HK-2 (cell line): ENCODE measurements around the gene CHD1.

Source experiments
- DNase-seq: peaks from one replicate; pipeline ENCODE4 v3.0.0-alpha.2; 2018; ENCODE audit not compliant: unreplicated experiment

The CHD1 gene

GRCh38 chr5:98813755-98814154 lies 115.1 kb downstream of the CHD1 start:
- DNase-seq: no peak

- no peak for DNase-seq
These were observed 118.6 kb downstream of the CHD1 start for GRCh38 chr5:98810206-98810605.

GRCh38 chr5:98807806-98808205 lies 121.0 kb downstream of the CHD1 start:
- no peak for DNase-seq

- DNase-seq: no peak
These were observed 123.7 kb downstream of the CHD1 start for GRCh38 chr5:98805070-98805469.

DNA sequence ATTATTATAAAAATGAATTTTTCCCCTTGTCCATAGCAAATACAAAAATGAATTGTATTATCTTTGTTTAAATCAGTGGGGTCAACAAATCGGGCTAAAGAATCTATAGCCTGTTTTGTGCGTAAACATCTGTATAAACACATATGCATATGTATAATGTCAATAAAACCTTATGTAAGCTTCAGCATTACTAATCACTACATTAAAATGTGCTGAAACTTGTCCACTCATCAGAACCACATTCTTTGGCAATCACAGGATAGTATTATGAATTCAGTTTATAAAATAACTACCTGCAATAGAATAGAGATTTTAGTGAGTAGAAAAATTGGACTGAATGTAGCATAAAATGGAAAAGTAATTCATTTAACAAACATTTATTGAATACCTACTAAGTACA lies 124.7 kb downstream of the CHD1 start:
- DNase-seq: no peak
